ENCODE measurements around the gene TMEM125. TPM values are rescaled to one million over a fixed set of nuclear protein-coding genes. Genes with fewer than 3 reads are reported as not detected.

The TMEM125 gene
- polyA plus RNA-seq, 1 of the 3 experiments (the other 2 are of a cell fraction): not detected

DNA sequence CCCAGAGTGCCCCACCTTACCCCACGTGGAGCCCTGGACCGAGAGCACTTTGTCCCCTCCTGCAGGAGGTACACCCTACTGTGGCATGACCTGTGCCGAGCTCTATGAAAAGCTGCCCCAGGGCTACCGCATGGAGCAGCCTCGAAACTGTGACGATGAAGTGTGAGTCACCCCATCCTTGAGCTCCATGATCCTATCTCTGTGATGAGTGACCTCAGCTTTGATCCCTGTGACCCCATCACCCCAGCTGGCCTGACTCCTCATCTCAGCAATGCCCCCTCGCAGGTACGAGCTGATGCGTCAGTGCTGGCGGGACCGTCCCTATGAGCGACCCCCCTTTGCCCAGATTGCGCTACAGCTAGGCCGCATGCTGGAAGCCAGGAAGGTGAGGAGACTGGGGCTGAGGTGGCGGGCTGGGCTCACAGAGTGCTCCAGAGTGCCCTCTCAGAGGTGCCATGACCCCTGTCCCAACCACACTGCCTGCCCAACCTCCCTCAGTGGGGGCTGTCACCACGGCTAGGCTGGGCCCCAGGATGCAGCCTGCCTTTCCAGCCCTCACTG is 51.6 kb downstream of the TMEM125 start:
- WGBS (ENCODE audit: low lambda C conversion rate): 92% methylated on average over 6 of the region's 16 CpGs
- Histone ChIP-seq H3K79me2 (ENCODE audit: insufficient read depth) (no peaks in the 10 kb centered on the region), H3K9ac (no peak overlapping the region), H2AFZ (ENCODE audit: low read depth) (no peak overlapping the region), H3K4me3 (ENCODE audit: low read depth in 2 of 2, low read length in 1 of 2) (no peak overlapping the region), H3K4me2 (no peak overlapping the region), H4K20me1 (ENCODE audit: insufficient read depth) (no peaks in the 10 kb centered on the region), H3F3A (replicated peaks; ENCODE audit: insufficient read depth) (no peaks in the 10 kb centered on the region), H3K9me2 (no peaks in the 10 kb centered on the region), H3K27ac (ENCODE audit: low read depth in 2 of 2, low read length in 1 of 2) (no peak overlapping the region), H3K36me3 (replicated peaks in 1 of 2; ENCODE audit: control insufficient read depth in 1 of 2, insufficient read depth in 2 of 2, low read length in 1 of 2) (no peaks in the 10 kb centered on the region), H3K9me3 (no peaks in the 10 kb centered on the region), H3K27me3 (ENCODE audit: insufficient read depth) (no peaks in the 10 kb centered on the region), H3K4me1 (ENCODE audit: control insufficient read depth in 1 of 2, insufficient read depth in 2 of 2, low read depth in 1 of 2, low read length in 1 of 2) (no peaks in the 10 kb centered on the region)
- CTCF ChIA-PET: no interaction called here
- TF ChIP-seq ELF1 (IDR thresholded peaks at IDR 0.05) (no peak), GATA2 (CRISPR knock-in tag; IDR thresholded peaks at IDR 0.05) (no peak), POLR2AphosphoS5 (IDR thresholded peaks at IDR 0.05; ENCODE audit: low read depth, low read length) (no peak), IRF3 (IDR thresholded peaks at IDR 0.05; ENCODE audit: low read depth, low read length) (no peak), RXRA (IDR thresholded peaks at IDR 0.05; ENCODE audit: borderline replicate concordance, low read depth) (no peak), TAF1 (IDR thresholded peaks at IDR 0.05; ENCODE audit: borderline replicate concordance, low read depth, low read length) (no peak), SMC3 (IDR thresholded peaks at IDR 0.05; ENCODE audit: low read depth, low read length) (no peak), YY1 (IDR thresholded peaks at IDR 0.05; ENCODE audit: low read depth) (no peak), RAD21 (IDR thresholded peaks at IDR 0.05; ENCODE audit: low read length) (no peak), NFIC (IDR thresholded peaks at IDR 0.05; ENCODE audit: borderline replicate concordance) (no peak), JUND (IDR thresholded peaks at IDR 0.05) (no peak)
- TF ChIP-seq, protein P1, sequence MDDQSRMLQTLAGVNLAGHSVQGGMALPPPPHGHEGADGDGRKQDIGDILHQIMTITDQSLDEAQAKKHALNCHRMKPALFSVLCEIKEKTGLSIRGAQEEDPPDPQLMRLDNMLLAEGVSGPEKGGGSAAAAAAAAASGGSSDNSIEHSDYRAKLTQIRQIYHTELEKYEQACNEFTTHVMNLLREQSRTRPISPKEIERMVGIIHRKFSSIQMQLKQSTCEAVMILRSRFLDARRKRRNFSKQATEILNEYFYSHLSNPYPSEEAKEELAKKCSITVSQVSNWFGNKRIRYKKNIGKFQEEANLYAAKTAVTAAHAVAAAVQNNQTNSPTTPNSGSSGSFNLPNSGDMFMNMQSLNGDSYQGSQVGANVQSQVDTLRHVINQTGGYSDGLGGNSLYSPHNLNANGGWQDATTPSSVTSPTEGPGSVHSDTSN (IDR thresholded peaks at IDR 0.05): no peak
- TF ChIP-seq, protein P2, sequence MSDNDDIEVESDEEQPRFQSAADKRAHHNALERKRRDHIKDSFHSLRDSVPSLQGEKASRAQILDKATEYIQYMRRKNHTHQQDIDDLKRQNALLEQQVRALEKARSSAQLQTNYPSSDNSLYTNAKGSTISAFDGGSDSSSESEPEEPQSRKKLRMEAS (IDR thresholded peaks at IDR 0.05; ENCODE audit: low read depth): no peak
- DNase-seq: no peak
- POLR2A ChIA-PET: interaction anchor here (0.6 kb wide), 1 partner anchor 741 kb away, joined by 3 read pairs; no protein-coding TSS in a partner anchor

DNA sequence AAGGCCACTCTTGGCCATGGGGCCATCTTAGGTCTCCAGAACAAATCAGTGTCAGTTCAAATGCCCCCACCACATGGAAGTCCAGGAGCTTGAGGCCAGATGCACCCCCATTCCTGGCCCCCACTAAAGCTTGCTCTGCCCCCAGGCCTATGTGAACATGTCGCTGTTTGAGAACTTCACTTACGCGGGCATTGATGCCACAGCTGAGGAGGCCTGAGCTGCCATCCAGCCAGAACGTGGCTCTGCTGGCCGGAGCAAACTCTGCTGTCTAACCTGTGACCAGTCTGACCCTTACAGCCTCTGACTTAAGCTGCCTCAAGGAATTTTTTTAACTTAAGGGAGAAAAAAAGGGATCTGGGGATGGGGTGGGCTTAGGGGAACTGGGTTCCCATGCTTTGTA is 52.7 kb downstream of the TMEM125 start:
- Histone ChIP-seq H3K9me2 (no peaks in the 10 kb centered on the region), H4K20me1 (ENCODE audit: insufficient read depth) (no peaks in the 10 kb centered on the region), H3K4me1 (ENCODE audit: control insufficient read depth in 1 of 2, insufficient read depth in 2 of 2, low read depth in 1 of 2, low read length in 1 of 2) (no peaks in the 10 kb centered on the region), H3K9ac (no peak overlapping the region), H3K27me3 (ENCODE audit: insufficient read depth) (no peaks in the 10 kb centered on the region), H3K4me2 (no peak overlapping the region), H3K79me2 (ENCODE audit: insufficient read depth) (no peaks in the 10 kb centered on the region), H3K9me3 (no peaks in the 10 kb centered on the region), H3F3A (replicated peaks; ENCODE audit: insufficient read depth) (no peaks in the 10 kb centered on the region), H3K36me3 (replicated peaks in 1 of 2; ENCODE audit: control insufficient read depth in 1 of 2, insufficient read depth in 2 of 2, low read length in 1 of 2) (no peaks in the 10 kb centered on the region), H3K4me3 (ENCODE audit: low read depth in 2 of 2, low read length in 1 of 2) (no peak overlapping the region), H2AFZ (ENCODE audit: low read depth) (no peak overlapping the region), H3K27ac (ENCODE audit: low read depth in 2 of 2, low read length in 1 of 2) (no peak overlapping the region)
- DNase-seq: no peak
- ChIA-PET POLR2A (no interaction called here), CTCF (no interaction called here)
- WGBS (ENCODE audit: low lambda C conversion rate): 64% methylated on average over 5 of the region's 5 CpGs
- TF ChIP-seq GATA2 (CRISPR knock-in tag; IDR thresholded peaks at IDR 0.05) (no peak), TCF12 (IDR thresholded peaks at IDR 0.05) (no peak), USF1 (IDR thresholded peaks at IDR 0.05; ENCODE audit: borderline replicate concordance, low read depth) (no peak), RXRA (IDR thresholded peaks at IDR 0.05; ENCODE audit: borderline replicate concordance, low read depth) (no peak), GABPA (IDR thresholded peaks at IDR 0.05; ENCODE audit: low read depth) (no peak), NRF1 (IDR thresholded peaks at IDR 0.05; ENCODE audit: low read depth, low read length) (no peak), EP300 (IDR thresholded peaks at IDR 0.05; ENCODE audit: borderline replicate concordance in 1 of 2, low read depth in 1 of 2, low read length in 1 of 2) (no peak), RFX5 (IDR thresholded peaks at IDR 0.05; ENCODE audit: low read length) (no peak)
- TF ChIP-seq, protein P1 (IDR thresholded peaks at IDR 0.05): no peak

Measured in SK-N-SH (cell line).